Neuronal stem cell (in vitro differentiated cells): ENCODE data around the gene MAP4.

Experiments used
- DNase-seq: peaks from one replicate; pipeline ENCODE4 v3.0.0-alpha.2; 2013; ENCODE audit warnings: low spot score
- H2AFZ ChIP-seq: one replicate; pipeline ENCODE4 v1.6.1; 2013; ENCODE audit warnings: mild to moderate bottlenecking, low read length, inconsistent platforms
- H2AK5ac ChIP-seq: 2 replicates; pipeline ENCODE4 v1.6.1; 2013; ENCODE audit warnings: low read depth, mild to moderate bottlenecking, inconsistent platforms, low read length, moderate library complexity, mixed read lengths
- H2BK120ac ChIP-seq: 2 replicates; pipeline ENCODE4 v1.6.1; 2013; ENCODE audit warnings: low read depth, mild to moderate bottlenecking, inconsistent platforms, low read length, moderate library complexity, mixed read lengths
- H2BK12ac ChIP-seq: one replicate; pipeline ENCODE4 v1.6.1; 2013; ENCODE audit warnings: low read length, inconsistent platforms
- H2BK15ac ChIP-seq: 2 replicates; pipeline ENCODE4 v1.6.1; 2013; ENCODE audit warnings: mild to moderate bottlenecking, low read length, inconsistent platforms, mixed read lengths
- H2BK5ac ChIP-seq: one replicate; pipeline ENCODE4 v1.6.1; 2013; ENCODE audit warnings: inconsistent platforms, mild to moderate bottlenecking, low read length, moderate library complexity
- H3K14ac ChIP-seq: one replicate; pipeline ENCODE4 v1.6.1; 2013; ENCODE audit warnings: low read length, inconsistent platforms
- H3K18ac ChIP-seq: 2 replicates; pipeline ENCODE4 v1.6.1; 2013; ENCODE audit warnings: low read length, inconsistent platforms
- H3K23ac ChIP-seq: 2 replicates; pipeline ENCODE4 v1.6.1; 2013; ENCODE audit warnings: low read depth, mild to moderate bottlenecking, mixed read lengths, low read length, inconsistent platforms; ENCODE audit not compliant: poor library complexity
- H3K27ac ChIP-seq: replicated peaks from 3 replicates; pipeline ENCODE4 v1.5.1; 2013; ENCODE audit warnings: low read length, inconsistent platforms
- H3K27me3 ChIP-seq, 3 experiments: 2 replicates each; pipeline ENCODE4 v1.6.1; 2013; ENCODE audit warnings: low read length in 3 of 3, mild to moderate bottlenecking in 2 of 3, inconsistent platforms in 1 of 3, low read depth in 1 of 3, mixed read lengths in 1 of 3, moderate library complexity in 1 of 3; ENCODE audit not compliant: control insufficient read depth in 3 of 3, insufficient read depth in 3 of 3
- H3K36me3 ChIP-seq, 2 donors: replicated peaks in 1 of 2; 2 replicates each; pipeline ENCODE4 v1.6.1; 2013; ENCODE audit warnings: low read length in 2 of 2; ENCODE audit not compliant: control insufficient read depth in 2 of 2, insufficient read depth in 2 of 2
- H3K4ac ChIP-seq: 2 replicates; pipeline ENCODE4 v1.6.1; 2013; ENCODE audit warnings: inconsistent platforms, mild to moderate bottlenecking, low read length, moderate library complexity
- H3K4me1 ChIP-seq, 2 donors: 1 replicate in 1 of 2; 2 replicates in 1 of 2; pipeline ENCODE4 v1.6.1; 2013; ENCODE audit warnings: low read length in 2 of 2, low read depth in 1 of 2; ENCODE audit not compliant: control insufficient read depth in 2 of 2, insufficient read depth in 1 of 2
- H3K4me2 ChIP-seq: one replicate; pipeline ENCODE4 v1.6.1; 2013; ENCODE audit warnings: mild to moderate bottlenecking, low read length, inconsistent platforms; ENCODE audit not compliant: insufficient read depth, poor library complexity, severe bottlenecking
- H3K4me3 ChIP-seq, 2 donors: 2 replicates each; pipeline ENCODE4 v1.5.1; 2013; ENCODE audit warnings: low read length in 2 of 2, mild to moderate bottlenecking in 2 of 2, inconsistent platforms in 1 of 2, moderate library complexity in 1 of 2
- H3K79me1 ChIP-seq: one replicate; pipeline ENCODE4 v1.6.1; 2013; ENCODE audit warnings: low read depth, mild to moderate bottlenecking, inconsistent platforms, low read length, moderate library complexity
- H3K9ac ChIP-seq: one replicate; pipeline ENCODE4 v1.6.1; 2013; ENCODE audit warnings: mild to moderate bottlenecking, low read depth, low read length, inconsistent platforms; ENCODE audit not compliant: poor library complexity
- H3K9me3 ChIP-seq, 2 donors: replicated peaks in 1 of 2; 2 replicates each; pipeline versions ENCODE3 to v1.6.1; 2013; ENCODE audit warnings: low read length in 2 of 2, mild to moderate bottlenecking in 2 of 2, inconsistent platforms in 1 of 2, low read depth in 1 of 2, mixed read lengths in 1 of 2, moderate library complexity in 1 of 2; ENCODE audit not compliant: control insufficient read depth in 2 of 2, insufficient read depth in 1 of 2
- H4K8ac ChIP-seq: one replicate; pipeline ENCODE4 v1.6.1; 2013; ENCODE audit warnings: low read depth, mild to moderate bottlenecking, inconsistent platforms, low read length, moderate library complexity
- H4K91ac ChIP-seq: one replicate; pipeline ENCODE4 v1.6.1; 2013; ENCODE audit warnings: low read length, low read depth, mild to moderate bottlenecking, inconsistent platforms; ENCODE audit not compliant: poor library complexity
- WGBS, 2 donors: extraction: QIAGEN DNeasy Blood & Tissue Kit; methylation state at CpG; one replicate each; pipeline ENCODE4 v1.1.7; 2013; ENCODE audit warnings: missing lambda C conversion rate in 2 of 2, mixed read lengths in 1 of 2; ENCODE audit not compliant: insufficient read length in 2 of 2, insufficient replicate concordance in 1 of 2; ENCODE audit errors: extremely low coverage in 2 of 2; 5-methylcytosine and 5-hydroxymethylcytosine counted together

Gene MAP4

DNA sequence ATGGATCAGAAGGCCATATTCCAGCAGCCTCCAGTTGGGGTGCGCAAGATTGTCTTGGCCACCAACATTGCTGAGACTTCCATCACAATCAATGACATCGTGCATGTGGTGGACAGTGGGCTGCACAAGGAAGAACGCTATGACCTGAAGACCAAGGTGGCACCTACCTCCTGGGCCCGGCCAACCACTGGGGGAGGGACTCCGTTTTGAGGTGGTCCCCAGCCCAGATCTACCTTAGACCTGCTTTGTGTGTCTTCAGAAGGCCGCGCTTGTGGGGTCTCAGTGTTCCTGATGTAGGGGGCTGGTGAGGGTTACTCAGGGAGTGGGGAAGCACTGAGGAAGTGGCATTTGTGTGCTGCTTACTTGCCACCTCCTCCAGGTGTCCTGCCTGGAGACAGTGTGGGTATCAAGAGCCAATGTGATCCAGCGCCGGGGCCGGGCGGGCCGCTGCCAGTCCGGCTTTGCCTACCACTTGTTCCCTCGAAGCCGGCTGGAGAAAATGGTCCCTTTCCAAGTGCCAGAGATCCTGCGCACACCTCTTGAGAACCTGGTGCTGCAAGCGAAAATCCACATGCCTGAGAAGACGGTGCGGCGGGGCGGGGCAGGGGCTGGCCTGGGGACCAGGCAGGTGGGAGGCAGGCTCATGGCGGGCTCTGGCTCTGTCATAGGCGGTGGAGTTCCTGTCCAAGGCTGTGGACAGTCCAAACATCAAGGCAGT lies 168.3 kb downstream of the MAP4 start:
- Histone ChIP-seq H2BK5ac (peak overlapping the region; percentile 43), H3K4me2 (no peak overlapping the region), H3K9ac (no peak overlapping the region), H3K27me3 (no peaks in the 10 kb centered on the region), H4K91ac (no peak overlapping the region), H2BK12ac (no peak overlapping the region), H3K4me1 (no peaks in the 10 kb centered on the region), H3K4me3 (no peak overlapping the region), H3K18ac (no peak overlapping the region), H3K79me1 (peaks cover 3% of the 10 kb centered on the region), H2BK15ac (no peak overlapping the region), H2BK120ac (no peak overlapping the region), H3K27ac (no peak overlapping the region), H2AFZ (no peak overlapping the region), H3K14ac (no peak overlapping the region), H3K9me3 (no peaks in the 10 kb centered on the region), H4K8ac (no peak overlapping the region), H3K4ac (no peak overlapping the region), H3K23ac (no peak overlapping the region), H2AK5ac (no peak overlapping the region), H3K36me3 (peaks cover 77 to 100% of the 10 kb centered on the region in 2 donors)
- DNase-seq, result no peak
- no CpG with 5 or more reads among the region's 23 CpGs for WGBS, 2 donors

DNA sequence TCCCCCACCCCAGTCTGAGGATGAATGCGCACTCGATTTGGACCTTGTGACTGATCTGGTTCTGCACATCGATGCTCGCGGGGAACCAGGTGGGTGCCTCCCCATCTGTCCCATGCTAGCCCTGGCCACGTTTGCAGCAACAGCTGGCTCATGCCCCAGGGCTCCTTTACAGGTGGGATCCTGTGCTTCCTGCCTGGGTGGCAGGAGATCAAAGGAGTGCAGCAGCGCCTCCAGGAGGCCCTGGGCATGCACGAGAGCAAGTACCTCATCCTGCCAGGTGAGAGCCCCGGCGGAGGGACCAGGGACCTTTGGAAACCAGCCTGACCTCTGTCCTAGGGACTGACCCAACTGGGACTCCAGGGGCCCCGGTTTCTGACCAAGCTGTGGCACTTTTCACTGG lies 169.0 kb downstream of the MAP4 start:
- Histone ChIP-seq H2AFZ (no peak overlapping the region), H3K4me2 (no peak overlapping the region), H2BK120ac (no peak overlapping the region), H3K14ac (no peak overlapping the region), H3K9ac (no peak overlapping the region), H3K27ac (no peak overlapping the region), H2BK5ac (no peak overlapping the region), H3K27me3 (no peaks in the 10 kb centered on the region), H3K79me1 (peaks cover 3% of the 10 kb centered on the region), H3K18ac (no peak overlapping the region), H4K8ac (no peak overlapping the region), H3K4ac (no peak overlapping the region), H2AK5ac (no peak overlapping the region), H2BK12ac (no peak overlapping the region), H3K4me1 (no peaks in the 10 kb centered on the region), H4K91ac (no peak overlapping the region), H3K36me3 (peaks cover 78 to 100% of the 10 kb centered on the region in 2 donors), H3K9me3 (no peaks in the 10 kb centered on the region), H2BK15ac (no peak overlapping the region), H3K4me3 (no peak overlapping the region), H3K23ac (no peak overlapping the region)
- no peak for DNase-seq
- WGBS, 2 donors, result no CpG with 5 or more reads among the region's 11 CpGs

DNA sequence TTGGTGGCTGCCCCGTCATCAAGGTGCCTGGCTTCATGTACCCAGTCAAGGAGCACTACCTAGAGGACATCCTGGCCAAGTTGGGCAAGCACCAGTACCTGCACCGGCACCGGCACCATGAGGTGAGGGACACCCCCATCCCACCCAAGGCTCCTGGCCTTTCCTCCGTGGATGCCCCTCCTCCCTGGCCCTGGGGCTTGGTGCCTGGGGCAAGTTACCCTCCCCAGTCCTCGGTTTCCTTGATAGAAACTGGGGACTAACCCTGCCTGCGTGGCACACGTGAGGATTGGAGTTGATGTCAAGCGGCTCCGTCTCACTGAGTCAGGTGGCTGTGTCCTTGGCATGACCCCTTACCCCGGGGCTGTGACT lies 169.4 kb downstream of the MAP4 start:
- no peak overlapping the region for H2BK5ac ChIP-seq
- WGBS, 2 donors, result no CpG with 5 or more reads among the region's 10 CpGs
- no peak overlapping the region for H2AK5ac ChIP-seq
- no peak overlapping the region for H3K18ac ChIP-seq
- peaks cover 3% of the 10 kb centered on the region for H3K79me1 ChIP-seq
- no peak overlapping the region for H3K23ac ChIP-seq
- H3K9me3 ChIP-seq, result no peaks in the 10 kb centered on the region
- no peak for DNase-seq
- peak overlapping the region; percentile 63 for H3K9ac ChIP-seq
- H3K4me2 ChIP-seq, result no peak overlapping the region
- no peaks in the 10 kb centered on the region for H3K4me1 ChIP-seq
- H4K91ac ChIP-seq, result no peak overlapping the region
- H3K27ac ChIP-seq, result no peak overlapping the region
- no peak overlapping the region for H3K14ac ChIP-seq
- H2BK15ac ChIP-seq, result no peak overlapping the region
- H2AFZ ChIP-seq, result no peak overlapping the region
- no peak overlapping the region for H3K4me3 ChIP-seq
- H3K27me3 ChIP-seq, result no peaks in the 10 kb centered on the region
- H3K4ac ChIP-seq, result no peak overlapping the region
- H2BK120ac ChIP-seq, result no peak overlapping the region
- peaks cover 80 to 100% of the 10 kb centered on the region in 2 donors for H3K36me3 ChIP-seq
- H2BK12ac ChIP-seq, result no peak overlapping the region
- no peak overlapping the region for H4K8ac ChIP-seq

DNA sequence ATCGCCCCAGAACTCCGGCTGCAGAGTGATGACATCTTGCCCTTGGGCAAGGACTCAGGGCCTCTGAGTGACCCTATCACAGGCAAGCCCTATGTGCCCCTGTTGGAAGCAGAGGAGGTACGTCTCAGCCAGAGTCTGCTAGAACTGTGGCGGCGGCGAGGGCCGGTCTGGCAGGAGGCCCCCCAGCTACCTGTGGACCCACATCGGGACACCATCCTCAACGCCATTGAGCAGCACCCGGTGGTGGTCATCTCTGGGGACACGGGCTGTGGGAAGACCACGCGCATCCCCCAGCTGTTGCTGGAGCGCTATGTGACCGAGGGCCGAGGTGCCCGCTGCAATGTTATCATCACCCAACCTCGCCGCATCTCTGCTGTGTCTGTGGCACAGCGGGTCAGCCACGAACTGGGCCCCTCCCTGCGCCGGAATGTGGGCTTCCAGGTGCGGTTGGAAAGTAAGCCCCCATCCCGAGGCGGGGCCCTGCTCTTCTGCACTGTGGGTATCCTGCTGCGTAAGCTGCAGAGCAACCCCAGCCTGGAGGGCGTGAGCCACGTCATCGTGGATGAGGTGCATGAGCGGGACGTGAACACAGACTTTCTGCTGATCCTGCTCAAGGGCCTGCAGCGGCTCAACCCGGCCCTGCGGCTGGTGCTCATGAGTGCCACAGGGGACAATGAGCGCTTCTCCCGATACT lies 169.9 kb downstream of the MAP4 start:
- DNase-seq, result no peak
- H3K14ac ChIP-seq, result no peak overlapping the region
- H3K4me2 ChIP-seq, result no peak overlapping the region
- H2BK12ac ChIP-seq, result no peak overlapping the region
- no peak overlapping the region for H2AK5ac ChIP-seq
- no peak overlapping the region for H3K4ac ChIP-seq
- H3K27ac ChIP-seq, result no peak overlapping the region
- H4K91ac ChIP-seq, result no peak overlapping the region
- peak overlapping the region; percentile 63 for H3K9ac ChIP-seq
- no peak overlapping the region for H2BK120ac ChIP-seq
- H2BK5ac ChIP-seq, result peak overlapping the region; percentile 42
- no CpG with 5 or more reads among the region's 37 CpGs for WGBS, 2 donors
- H2BK15ac ChIP-seq, result no peak overlapping the region
- H4K8ac ChIP-seq, result no peak overlapping the region
- H3K4me1 ChIP-seq, result no peaks in the 10 kb centered on the region
- H3K36me3 ChIP-seq, result peaks cover 83 to 100% of the 10 kb centered on the region in 2 donors
- H2AFZ ChIP-seq, result no peak overlapping the region
- no peak overlapping the region for H3K4me3 ChIP-seq
- H3K9me3 ChIP-seq, result no peaks in the 10 kb centered on the region
- peaks cover 3% of the 10 kb centered on the region for H3K79me1 ChIP-seq
- no peak overlapping the region for H3K23ac ChIP-seq
- H3K27me3 ChIP-seq, result no peaks in the 10 kb centered on the region
- no peak overlapping the region for H3K18ac ChIP-seq
